Sigmoid colon (tissue), 7 donors: Measurements from ENCODE around the gene DSE. TPM values are rescaled to one million over a fixed set of nuclear protein-coding genes. Genes with fewer than 3 reads are reported as not detected.
"Not testable (repeated sequence)": the region's sequence is repeated elsewhere in the genome, so short reads cannot be mapped to it uniquely, and the experiment has no call there.

Experiments used
- DNase-seq: peaks from one replicate; pipeline ENCODE4 v3.0.0-alpha.2; 2019
- H3K27ac ChIP-seq, 4 donors: fragments of 200-600 bp; sonication (generic); one replicate each; pipeline ENCODE4 v1.5.1; 2016 to 2019; ENCODE audit warnings: mild to moderate bottlenecking in 1 of 4
- H3K27me3 ChIP-seq, 3 donors: fragments of 200-600 bp; sonication (generic); one replicate each; pipeline ENCODE4 v1.5.1; 2019; ENCODE audit warnings: mild to moderate bottlenecking in 1 of 3
- H3K36me3 ChIP-seq, 4 donors: fragments of 200-600 bp; sonication (generic); one replicate each; pipeline ENCODE4 v1.5.1; 2016 to 2019
- H3K4me1 ChIP-seq, 4 donors: fragments of 200-600 bp; sonication (generic); one replicate each; pipeline ENCODE4 v1.5.1; 2017 to 2019
- H3K4me3 ChIP-seq, 4 donors: fragments of 200-600 bp; sonication (generic); one replicate each; pipeline ENCODE4 v1.5.1; 2017 to 2019; ENCODE audit warnings: mild to moderate bottlenecking in 2 of 4, moderate library complexity in 1 of 4
- H3K9me3 ChIP-seq, 4 donors: fragments of 200-600 bp in 3 of 4; sonication (generic) in 3 of 4; one replicate each; pipeline versions ENCODE4 v1.5.1 to v1.6.1; 2013 to 2019
- CTCF ChIP-seq, 4 experiments: fragments of 450-650 bp in 3 of 4; fragments of 200-600 bp in 1 of 4; IDR thresholded peaks; one replicate each; pipeline ENCODE4 v1.5.1; 2016 to 2019; ENCODE audit warnings: antibody characterized with exemption in 4 of 4, mild to moderate bottlenecking in 3 of 4, moderate library complexity in 2 of 4
- EP300 ChIP-seq, 4 donors: sonication (generic); formaldehyde crosslinking; IDR thresholded peaks; one replicate each; pipeline ENCODE4 v1.6.1; 2017; ENCODE audit warnings: antibody characterized with exemption in 4 of 4
- POLR2A ChIP-seq, 2 donors: fragments of 450-650 bp; IDR thresholded peaks; one replicate each; pipeline ENCODE4 v1.6.1; 2016; ENCODE audit warnings: antibody characterized with exemption in 2 of 2, mild to moderate bottlenecking in 2 of 2, moderate library complexity in 2 of 2
- POLR2AphosphoS5 ChIP-seq, 4 donors: sonication (generic); formaldehyde crosslinking; IDR thresholded peaks; one replicate each; pipeline ENCODE4 v1.6.1; 2017; ENCODE audit warnings: antibody characterized with exemption in 4 of 4
- WGBS, 2 donors: extraction: QIAGEN DNeasy Blood & Tissue Kit; methylation state at CpG; one replicate each; pipeline ENCODE4 v1.1.7; 2013; 5-methylcytosine and 5-hydroxymethylcytosine counted together
- intact Hi-C: fragments of 100-400 bp; cut with DNase I; formaldehyde crosslinking; loops from one replicate; pipeline ENCODE4 v1.15.1; 2023
- polyA plus RNA-seq, 3 donors: library from polyadenylated mRNA; stranded (reverse); fragments of 200-250 nt; gene quantifications; one replicate each; pipeline ENCODE4 v1.2.3, GENCODE V29; 2013
- total RNA-seq, 4 donors: library from RNA; depleted of rRNA; stranded (reverse); fragments of >200 nt; gene quantifications; one replicate each; pipeline ENCODE4 v1.1.0, GENCODE V29; 2016
- donor health status: healthy with polysubstance abuse.
- donor health status: Bipolar disorder and iron deficiency.
- donor health status: healthy.

DSE gene
- total and polyA plus RNA-seq, 7 donors: 2.5 to 29.5 (median 17.9) TPM

GRCh38 chr6:116335612-116336215, 35.0 kb upstream of the DSE start:
- TF ChIP-seq EP300 (IDR thresholded peaks at IDR 0.05): no peak
- intact Hi-C loops: no loop called here

GRCh38 chr6:116338943-116339342, 31.8 kb upstream of the DSE start:
- H3K27ac ChIP-seq: no peak overlapping the region
- no peaks in the 10 kb centered on the region for H3K27me3 ChIP-seq
- no peaks in the 10 kb centered on the region for H3K36me3 ChIP-seq
- no peaks in the 10 kb centered on the region for H3K9me3 ChIP-seq
- intact Hi-C loops: no loop called here
- TF ChIP-seq POLR2AphosphoS5 (IDR thresholded peaks at IDR 0.05): no peak
- no peak for TF ChIP-seq CTCF (IDR thresholded peaks at IDR 0.05)
- TF ChIP-seq EP300 (IDR thresholded peaks at IDR 0.05): no peak
- no peak for TF ChIP-seq POLR2A (IDR thresholded peaks at IDR 0.05)
- H3K4me1 ChIP-seq: no peaks in the 10 kb centered on the region
- WGBS, 2 donors: 92 to 93% methylated on average over 2 of the region's 2 CpGs
- DNase-seq: no peak
- no peak overlapping the region for H3K4me3 ChIP-seq

More at GRCh38 chr6:116335612-116336215, 35.0 kb upstream of the DSE start:
- H3K27ac ChIP-seq: no peak overlapping the region
- H3K9me3 ChIP-seq: no peaks in the 10 kb centered on the region
- H3K36me3 ChIP-seq: no peaks in the 10 kb centered on the region
- no peak overlapping the region for H3K4me3 ChIP-seq
- 92% methylated on average over 1 of the region's 1 CpG for WGBS, 2 donors
- DNase-seq: no peak
- no peaks in the 10 kb centered on the region for H3K4me1 ChIP-seq
- H3K27me3 ChIP-seq: no peaks in the 10 kb centered on the region

GRCh38 chr6:116340625-116341024, 30.1 kb upstream of the DSE start:
- H3K27me3 ChIP-seq: not testable (repeated sequence)

GRCh38 chr6:116349216-116349615, 21.5 kb upstream of the DSE start:
- intact Hi-C loops: no loop called here
- no peaks in the 10 kb centered on the region for H3K27me3 ChIP-seq
- H3K9me3 ChIP-seq: no peaks in the 10 kb centered on the region
- DNase-seq: no peak
- peaks cover 0 to 12% (median 8%) of the 10 kb centered on the region in 4 donors for H3K4me1 ChIP-seq
- H3K4me3 ChIP-seq: no peak overlapping the region
- no peaks in the 10 kb centered on the region for H3K36me3 ChIP-seq
- 34 to 65% methylated on average over 2 of the region's 2 CpGs for WGBS, 2 donors
- TF ChIP-seq POLR2AphosphoS5 (IDR thresholded peaks at IDR 0.05) (no peak), CTCF (IDR thresholded peaks at IDR 0.05) (no peak), EP300 (IDR thresholded peaks at IDR 0.05) (no peak), POLR2A (IDR thresholded peaks at IDR 0.05) (no peak)
- H3K27ac ChIP-seq: no peak overlapping the region

More at GRCh38 chr6:116340625-116341024, 30.1 kb upstream of the DSE start:
- 92 to 94% methylated on average over 5 of the region's 5 CpGs for WGBS, 2 donors
- intact Hi-C loops, H3K4me1 ChIP-seq, H3K9me3 ChIP-seq, DNase-seq, H3K27ac ChIP-seq, H3K4me3 ChIP-seq, H3K36me3 ChIP-seq: not testable (repeated sequence)

- H3K27me3 ChIP-seq: no peaks in the 10 kb centered on the region
- DNase-seq: no peak
- intact Hi-C loops: no loop called here
- peaks cover 0 to 12% (median 8%) of the 10 kb centered on the region in 4 donors for H3K4me1 ChIP-seq
- TF ChIP-seq POLR2A (IDR thresholded peaks at IDR 0.05): no peak
- TF ChIP-seq EP300 (IDR thresholded peaks at IDR 0.05): no peak
- TF ChIP-seq POLR2AphosphoS5 (IDR thresholded peaks at IDR 0.05): no peak
- no peak for TF ChIP-seq CTCF (IDR thresholded peaks at IDR 0.05)
- H3K36me3 ChIP-seq: no peaks in the 10 kb centered on the region
- no peak overlapping the region for H3K27ac ChIP-seq
- WGBS, 2 donors: 77 to 82% methylated on average over 2 of the region's 2 CpGs
- H3K4me3 ChIP-seq: no peak overlapping the region
- H3K9me3 ChIP-seq: no peaks in the 10 kb centered on the region
Measured at GRCh38 chr6:116351101-116351500, 19.6 kb upstream of the DSE start.
